ENCODE data around the gene PCSK4.

The PCSK4 gene

GRCh38 chr19:1482361-1483130, 7.6 kb downstream of the PCSK4 start:
- Histone ChIP-seq H3K9ac (ENCODE audit: low read length) (no peak overlapping the region), H3K4ac (ENCODE audit: low read depth in 1 of 2, low read length in 2 of 2) (no peak overlapping the region), H3K36me3 (ENCODE audit: control insufficient read depth in 1 of 2, insufficient read depth in 2 of 2, low read depth in 1 of 2, low read length in 2 of 2) (peaks cover under 1 to 26% of the 10 kb centered on the region in 2 experiments), H2BK5ac (ENCODE audit: low read depth, low read length, poor library complexity, severe bottlenecking) (no peak overlapping the region), H3K27ac (ENCODE audit: low read length, poor library complexity, severe bottlenecking) (no peak overlapping the region), H3K18ac (ENCODE audit: low read depth in 1 of 2, low read length in 2 of 2) (peak overlapping the region in 1 of 2 experiments; percentile 25), H3K4me3 (ENCODE audit: insufficient read depth in 1 of 2, low read depth in 1 of 2, low read length in 2 of 2) (no peak overlapping the region), H3K23ac (ENCODE audit: low read length in 2 of 2) (no peak overlapping the region), H3K27me3 (ENCODE audit: control insufficient read depth in 1 of 2, insufficient read depth in 1 of 2, low read length in 2 of 2) (no peaks in the 10 kb centered on the region), H3K79me1 (replicated peaks; ENCODE audit: low read length, poor library complexity, severe bottlenecking) (peaks cover 2% of the 10 kb centered on the region), H3K4me2 (ENCODE audit: low read length, poor library complexity, severe bottlenecking) (no peak overlapping the region), H2BK12ac (ENCODE audit: low read length in 2 of 2) (no peak overlapping the region), H3K4me1 (ENCODE audit: control insufficient read depth, insufficient read depth, low read depth, low read length) (peaks cover 6% of the 10 kb centered on the region), H4K91ac (ENCODE audit: low read length) (peak overlapping the region; percentile 67), H3K14ac (ENCODE audit: low read length in 2 of 2) (no peak overlapping the region), H3K9me3 (ENCODE audit: control insufficient read depth, low read length) (no peaks in the 10 kb centered on the region), H2AK5ac (ENCODE audit: low read length, severe bottlenecking) (no peak overlapping the region), H2AFZ (ENCODE audit: low read depth, low read length) (no peak overlapping the region), H2BK15ac (ENCODE audit: low read depth, poor library complexity, severe bottlenecking) (no peak overlapping the region), H4K8ac (ENCODE audit: low read length) (no peak overlapping the region), H2BK120ac (ENCODE audit: low read depth, low read length) (no peak overlapping the region)
- no peak for DNase-seq
- 91% methylated on average over 37 of the region's 37 CpGs for WGBS

GRCh38 chr19:1481893-1482360, 8.2 kb downstream of the PCSK4 start:
- H3K9ac ChIP-seq (ENCODE audit: low read length) = no peak overlapping the region
- no peak overlapping the region for H2BK15ac ChIP-seq (ENCODE audit: low read depth, poor library complexity, severe bottlenecking)
- peaks cover 5% of the 10 kb centered on the region for H3K79me1 ChIP-seq (replicated peaks; ENCODE audit: low read length, poor library complexity, severe bottlenecking)
- peaks cover 6% of the 10 kb centered on the region for H3K4me1 ChIP-seq (ENCODE audit: control insufficient read depth, insufficient read depth, low read depth, low read length)
- H2AK5ac ChIP-seq (ENCODE audit: low read length, severe bottlenecking) = no peak overlapping the region
- no peaks in the 10 kb centered on the region for H3K27me3 ChIP-seq (ENCODE audit: control insufficient read depth in 1 of 2, insufficient read depth in 1 of 2, low read length in 2 of 2)
- peak overlapping the region; percentile 67 for H4K91ac ChIP-seq (ENCODE audit: low read length)
- H3K4me3 ChIP-seq (ENCODE audit: insufficient read depth in 1 of 2, low read depth in 1 of 2, low read length in 2 of 2) = no peak overlapping the region
- no peaks in the 10 kb centered on the region for H3K9me3 ChIP-seq (ENCODE audit: control insufficient read depth, low read length)
- H3K36me3 ChIP-seq (ENCODE audit: control insufficient read depth in 1 of 2, insufficient read depth in 2 of 2, low read depth in 1 of 2, low read length in 2 of 2) = peaks cover 5 to 20% of the 10 kb centered on the region in 2 experiments
- no peak overlapping the region for H4K8ac ChIP-seq (ENCODE audit: low read length)
- DNase-seq = no peak
- no peak overlapping the region for H2BK5ac ChIP-seq (ENCODE audit: low read depth, low read length, poor library complexity, severe bottlenecking)
- H3K4me2 ChIP-seq (ENCODE audit: low read length, poor library complexity, severe bottlenecking) = no peak overlapping the region
- H3K4ac ChIP-seq (ENCODE audit: low read depth in 1 of 2, low read length in 2 of 2) = no peak overlapping the region
- no peak overlapping the region for H2BK120ac ChIP-seq (ENCODE audit: low read depth, low read length)
- H2AFZ ChIP-seq (ENCODE audit: low read depth, low read length) = no peak overlapping the region
- H3K27ac ChIP-seq (ENCODE audit: low read length, poor library complexity, severe bottlenecking) = no peak overlapping the region
- no peak overlapping the region for H3K18ac ChIP-seq (ENCODE audit: low read depth in 1 of 2, low read length in 2 of 2)
- WGBS = 95% methylated on average over 31 of the region's 36 CpGs
- H3K14ac ChIP-seq (ENCODE audit: low read length in 2 of 2) = no peak overlapping the region
- H3K23ac ChIP-seq (ENCODE audit: low read length in 2 of 2) = no peak overlapping the region
- H2BK12ac ChIP-seq (ENCODE audit: low read length in 2 of 2) = no peak overlapping the region

DNA sequence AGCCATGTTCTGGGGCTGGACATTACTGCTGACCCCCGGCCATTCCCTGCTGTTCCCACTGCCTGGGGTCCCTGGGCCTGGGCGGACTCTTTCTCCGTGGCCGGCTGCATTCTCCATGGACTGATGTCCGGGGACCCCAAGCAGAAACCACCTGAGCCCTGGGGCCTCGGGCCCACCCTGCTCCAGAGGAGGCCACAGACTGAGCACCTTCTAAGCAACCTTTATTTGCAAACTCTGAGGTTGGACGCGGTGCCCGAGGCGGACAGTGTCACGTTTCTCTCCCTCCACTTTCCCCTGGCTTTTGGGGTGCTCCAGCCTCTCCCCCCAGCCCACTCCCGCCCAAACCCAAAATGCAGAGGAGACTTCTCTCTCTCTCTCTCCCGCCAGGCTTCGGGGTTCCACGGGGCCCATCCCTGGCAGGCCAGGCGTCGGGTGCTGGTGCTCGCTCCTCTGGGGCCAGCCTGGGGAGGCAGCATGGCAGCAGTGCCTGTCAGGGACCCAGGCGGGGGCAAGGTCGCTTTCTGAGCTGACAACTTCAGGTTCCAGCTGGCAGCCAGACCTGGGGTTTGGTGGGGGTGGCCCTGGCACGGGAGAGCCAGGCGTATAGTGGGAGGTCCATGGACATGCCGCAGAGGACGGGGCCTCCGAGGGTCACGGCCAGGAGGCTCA, 8.8 kb downstream of the PCSK4 start:
- Histone ChIP-seq H3K9me3 (ENCODE audit: control insufficient read depth, low read length) (no peaks in the 10 kb centered on the region), H2BK120ac (ENCODE audit: low read depth, low read length) (no peak overlapping the region), H2BK15ac (ENCODE audit: low read depth, poor library complexity, severe bottlenecking) (no peak overlapping the region), H2BK12ac (ENCODE audit: low read length in 2 of 2) (no peak overlapping the region), H2AFZ (ENCODE audit: low read depth, low read length) (no peak overlapping the region), H2AK5ac (ENCODE audit: low read length, severe bottlenecking) (no peak overlapping the region), H3K23ac (ENCODE audit: low read length in 2 of 2) (no peak overlapping the region), H3K14ac (ENCODE audit: low read length in 2 of 2) (no peak overlapping the region), H3K4me2 (ENCODE audit: low read length, poor library complexity, severe bottlenecking) (no peak overlapping the region), H3K9ac (ENCODE audit: low read length) (no peak overlapping the region), H3K27ac (ENCODE audit: low read length, poor library complexity, severe bottlenecking) (no peak overlapping the region), H3K4me1 (ENCODE audit: control insufficient read depth, insufficient read depth, low read depth, low read length) (peaks cover 6% of the 10 kb centered on the region), H4K8ac (ENCODE audit: low read length) (no peak overlapping the region), H3K79me1 (replicated peaks; ENCODE audit: low read length, poor library complexity, severe bottlenecking) (peaks cover 5% of the 10 kb centered on the region), H3K18ac (ENCODE audit: low read depth in 1 of 2, low read length in 2 of 2) (no peak overlapping the region), H2BK5ac (ENCODE audit: low read depth, low read length, poor library complexity, severe bottlenecking) (no peak overlapping the region), H3K36me3 (ENCODE audit: control insufficient read depth in 1 of 2, insufficient read depth in 2 of 2, low read depth in 1 of 2, low read length in 2 of 2) (peaks cover 5 to 18% of the 10 kb centered on the region in 2 experiments), H3K27me3 (ENCODE audit: control insufficient read depth in 1 of 2, insufficient read depth in 1 of 2, low read length in 2 of 2) (no peaks in the 10 kb centered on the region), H3K4me3 (ENCODE audit: insufficient read depth in 1 of 2, low read depth in 1 of 2, low read length in 2 of 2) (no peak overlapping the region), H3K4ac (ENCODE audit: low read depth in 1 of 2, low read length in 2 of 2) (no peak overlapping the region), H4K91ac (ENCODE audit: low read length) (no peak overlapping the region)
- 93% methylated on average over 26 of the region's 26 CpGs for WGBS
- DNase-seq = no peak

Data from mesenchymal stem cell (in vitro differentiated cells and primary cell).